Fibroblast of peridontal ligament (primary cell): Measurements from ENCODE around the gene SLC25A51.
A peak's percentile ranks its signal among the peaks of the same experiment; 100 is the strongest.

Experiments used
- DNase-seq: peaks from one replicate; pipeline ENCODE4 v3.0.0-alpha.2; 2010; ENCODE audit errors: extremely low read depth

The SLC25A51 gene

GRCh38 chr9:37839496-37840461, 64.1 kb downstream of the SLC25A51 start:
- peak; percentile 10 for DNase-seq
